IgD-negative memory B cell (primary cell): ENCODE results near the gene CNR2. TPM values are rescaled to one million over a fixed set of nuclear protein-coding genes. Genes with fewer than 3 reads are reported as not detected.
"Not testable (repeated sequence)": the region's sequence is repeated elsewhere in the genome, so short reads cannot be mapped to it uniquely, and the experiment has no call there.

ENCODE experiments used
- H3K27ac Mint-ChIP-seq, 3 donors: one replicate each; pipeline ENCODE4 v1.8.0; 2020 to 2022; ENCODE audit warnings: mild to moderate bottlenecking in 3 of 3, mixed read lengths in 3 of 3, moderate library complexity in 1 of 3
- H3K27me3 Mint-ChIP-seq: one replicate; pipeline ENCODE4 v1.8.0; 2021; ENCODE audit warnings: mixed read lengths
- H3K36me3 Mint-ChIP-seq: one replicate; pipeline ENCODE4 v1.8.0; 2020; ENCODE audit warnings: mild to moderate bottlenecking, mixed read lengths
- H3K4me1 Mint-ChIP-seq, 3 donors: one replicate each; pipeline ENCODE4 v1.8.0; 2020 to 2022; ENCODE audit warnings: mixed read lengths in 3 of 3, mild to moderate bottlenecking in 1 of 3
- H3K4me3 Mint-ChIP-seq, 4 donors: one replicate each; pipeline ENCODE4 v1.8.0; 2020 to 2022; ENCODE audit warnings: mild to moderate bottlenecking in 4 of 4, mixed read lengths in 4 of 4, moderate library complexity in 3 of 4
- H3K9me3 Mint-ChIP-seq, 3 donors: one replicate each; pipeline ENCODE4 v1.8.0; 2020 to 2021; ENCODE audit warnings: mixed read lengths in 3 of 3, mild to moderate bottlenecking in 1 of 3
- polyA plus RNA-seq: library from polyadenylated mRNA; unstranded; fragments of 300-500 nt; fragmentation: Illumina TruSeq; gene quantifications from one replicate; pipeline ENCODE4 v1.2.3, GENCODE V29; 2021

CNR2 gene
- polyA plus RNA-seq, 1 donor from 2014 or later, result 52.1 TPM

- no peaks in the 10 kb centered on the region for H3K27me3 Mint-ChIP-seq
- H3K4me3 Mint-ChIP-seq, result peak overlapping the region; percentile 66 to 98 (median 80)
- peaks cover 18% of the 10 kb centered on the region for H3K36me3 Mint-ChIP-seq
- peaks cover 54 to 56% (median 55%) of the 10 kb centered on the region in 3 donors for H3K4me1 Mint-ChIP-seq
- H3K27ac Mint-ChIP-seq, result peak overlapping the region in 2 of 3 donors; percentile 68 to 86
- no peaks in the 10 kb centered on the region for H3K9me3 Mint-ChIP-seq
Measured at GRCh38 chr1:23906731-23907130, 6.4 kb downstream of the CNR2 start.

GRCh38 chr1:23905461-23906025 lies 7.6 kb downstream of the CNR2 start:
- Mint-ChIP-seq H3K4me3 (peak overlapping the region in 3 of 4 donors; percentile 66 to 90 (median 81)), H3K36me3 (peaks cover 16% of the 10 kb centered on the region), H3K27ac (peak overlapping the region in 2 of 3 donors; percentile 68 to 80), H3K27me3 (no peaks in the 10 kb centered on the region), H3K9me3 (no peaks in the 10 kb centered on the region), H3K4me1 (peaks cover 58 to 63% (median 58%) of the 10 kb centered on the region in 3 donors)

- H3K4me3 Mint-ChIP-seq, result peak overlapping the region; percentile 21 to 90 (median 74)
- H3K36me3 Mint-ChIP-seq, result peaks cover 16% of the 10 kb centered on the region
- peak overlapping the region in 2 of 3 donors; percentile 80 to 89 for H3K27ac Mint-ChIP-seq
- peaks cover 60 to 64% (median 61%) of the 10 kb centered on the region in 3 donors for H3K4me1 Mint-ChIP-seq
- H3K9me3 Mint-ChIP-seq, result no peaks in the 10 kb centered on the region
- no peaks in the 10 kb centered on the region for H3K27me3 Mint-ChIP-seq
Measured at GRCh38 chr1:23904748-23905357, 8.3 kb downstream of the CNR2 start.

GRCh38 chr1:23903754-23904153 lies 9.4 kb downstream of the CNR2 start:
- peaks cover 18% of the 10 kb centered on the region for H3K36me3 Mint-ChIP-seq
- H3K27ac Mint-ChIP-seq, result peak overlapping the region in 2 of 3 donors; percentile 80 to 85
- peak overlapping the region; percentile 24 to 81 (median 60) for H3K4me3 Mint-ChIP-seq
- H3K27me3 Mint-ChIP-seq, result no peaks in the 10 kb centered on the region
- H3K9me3 Mint-ChIP-seq, result no peaks in the 10 kb centered on the region
- peaks cover 58 to 62% (median 59%) of the 10 kb centered on the region in 3 donors for H3K4me1 Mint-ChIP-seq

- H3K4me3 Mint-ChIP-seq, result peak overlapping the region in 3 of 4 donors; percentile 33 to 81 (median 44)
- H3K27ac Mint-ChIP-seq, result peak overlapping the region in 2 of 3 donors; percentile 80 to 86
Measured at GRCh38 chr1:23902321-23903278, 10.6 kb downstream of the CNR2 start.

GRCh38 chr1:23900017-23900416 lies 13.1 kb downstream of the CNR2 start:
- not testable (repeated sequence) for H3K9me3 Mint-ChIP-seq, H3K27me3 Mint-ChIP-seq
- Mint-ChIP-seq H3K4me3 (peak overlapping the region in 3 of 4 donors; percentile 41 to 92 (median 68)), H3K4me1 (peaks cover 57 to 67% (median 57%) of the 10 kb centered on the region in 3 donors), H3K36me3 (peaks cover 15% of the 10 kb centered on the region), H3K27ac (peak overlapping the region; percentile 89 to 96 (median 92))

More at GRCh38 chr1:23902321-23903278, 10.6 kb downstream of the CNR2 start:
- H3K4me1 Mint-ChIP-seq, result peaks cover 54 to 59% (median 57%) of the 10 kb centered on the region in 3 donors
- no peaks in the 10 kb centered on the region for H3K27me3 Mint-ChIP-seq
- no peaks in the 10 kb centered on the region for H3K9me3 Mint-ChIP-seq
- peaks cover 16% of the 10 kb centered on the region for H3K36me3 Mint-ChIP-seq

GRCh38 chr1:23899070-23899469 lies 14.1 kb downstream of the CNR2 start:
- no peaks in the 10 kb centered on the region for H3K27me3 Mint-ChIP-seq
- H3K9me3 Mint-ChIP-seq, result no peaks in the 10 kb centered on the region
- peak overlapping the region in 2 of 4 donors; percentile 63 to 70 for H3K4me3 Mint-ChIP-seq
- H3K4me1 Mint-ChIP-seq, result peaks cover 52 to 63% (median 53%) of the 10 kb centered on the region in 3 donors
- H3K27ac Mint-ChIP-seq, result peak overlapping the region; percentile 92 to 96 (median 92)
- peaks cover 15% of the 10 kb centered on the region for H3K36me3 Mint-ChIP-seq

- H3K36me3 Mint-ChIP-seq, result peaks cover 15% of the 10 kb centered on the region
- no peaks in the 10 kb centered on the region for H3K9me3 Mint-ChIP-seq
- peak overlapping the region in 2 of 4 donors; percentile 43 to 61 for H3K4me3 Mint-ChIP-seq
- H3K27me3 Mint-ChIP-seq, result no peaks in the 10 kb centered on the region
- peak overlapping the region in 2 of 3 donors; percentile 88 to 91 for H3K27ac Mint-ChIP-seq
- H3K4me1 Mint-ChIP-seq, result peaks cover 46 to 64% (median 59%) of the 10 kb centered on the region in 3 donors
Measured at GRCh38 chr1:23897083-23897482, 16.1 kb downstream of the CNR2 start.

GRCh38 chr1:23896491-23896890 lies 16.7 kb downstream of the CNR2 start:
- Mint-ChIP-seq H3K27ac (peak overlapping the region; percentile 18 to 93 (median 33)), H3K4me1 (peaks cover 50 to 64% (median 62%) of the 10 kb centered on the region in 3 donors), H3K4me3 (peak overlapping the region in 3 of 4 donors; percentile 0 to 87 (median 7))

GRCh38 chr1:23895993-23896392 lies 17.2 kb downstream of the CNR2 start:
- Mint-ChIP-seq H3K4me1 (peaks cover 48 to 61% (median 58%) of the 10 kb centered on the region in 3 donors), H3K27ac (peak overlapping the region; percentile 18 to 93 (median 33)), H3K36me3 (peaks cover 15% of the 10 kb centered on the region), H3K9me3 (no peaks in the 10 kb centered on the region), H3K27me3 (no peaks in the 10 kb centered on the region), H3K4me3 (peak overlapping the region in 3 of 4 donors; percentile 0 to 87 (median 28))

More at GRCh38 chr1:23896491-23896890, 16.7 kb downstream of the CNR2 start:
- Mint-ChIP-seq H3K9me3 (no peaks in the 10 kb centered on the region), H3K36me3 (peaks cover 17% of the 10 kb centered on the region), H3K27me3 (no peaks in the 10 kb centered on the region)

GRCh38 chr1:23895082-23895481 lies 18.1 kb downstream of the CNR2 start:
- H3K27me3 Mint-ChIP-seq, result no peaks in the 10 kb centered on the region
- H3K9me3 Mint-ChIP-seq, result no peaks in the 10 kb centered on the region
- peak overlapping the region in 2 of 3 donors; percentile 18 to 86 for H3K27ac Mint-ChIP-seq
- H3K4me1 Mint-ChIP-seq, result peaks cover 39 to 58% (median 51%) of the 10 kb centered on the region in 3 donors
- H3K36me3 Mint-ChIP-seq, result peaks cover 13% of the 10 kb centered on the region
- H3K4me3 Mint-ChIP-seq, result peak overlapping the region; percentile 16 to 77 (median 36)

- Mint-ChIP-seq H3K4me1 (peaks cover 36 to 52% (median 40%) of the 10 kb centered on the region in 3 donors), H3K27me3 (no peaks in the 10 kb centered on the region), H3K27ac (peak overlapping the region; percentile 90 to 98 (median 91)), H3K4me3 (peak overlapping the region; percentile 61 to 92 (median 86)), H3K36me3 (peaks cover 3% of the 10 kb centered on the region), H3K9me3 (no peaks in the 10 kb centered on the region)
Measured at GRCh38 chr1:23889074-23889473, 24.1 kb downstream of the CNR2 start.

- Mint-ChIP-seq H3K4me3 (peak overlapping the region in 1 of 4 donors; percentile 12), H3K27me3 (no peaks in the 10 kb centered on the region), H3K27ac (peak overlapping the region in 2 of 3 donors; percentile 67 to 69), H3K36me3 (no peaks in the 10 kb centered on the region), H3K4me1 (peaks cover 23 to 40% (median 30%) of the 10 kb centered on the region in 3 donors), H3K9me3 (no peaks in the 10 kb centered on the region)
Measured at GRCh38 chr1:23885222-23885621, 27.9 kb downstream of the CNR2 start.

GRCh38 chr1:23882746-23883145 lies 30.4 kb downstream of the CNR2 start:
- Mint-ChIP-seq H3K36me3 (peaks cover 13% of the 10 kb centered on the region), H3K4me3 (no peak overlapping the region), H3K4me1 (peaks cover 7 to 22% (median 11%) of the 10 kb centered on the region in 3 donors), H3K27ac (peak overlapping the region in 1 of 3 donors; percentile 38), H3K9me3 (peaks cover 5 to 10% (median 6%) of the 10 kb centered on the region in 3 donors), H3K27me3 (no peaks in the 10 kb centered on the region)
